Right kidney (tissue), 1 donor: ENCODE measurements around the gene COA5.

Experiments
- DNase-seq: peaks from one replicate; pipeline ENCODE4 v3.0.0-alpha.2; 2016

COA5 gene

DNA sequence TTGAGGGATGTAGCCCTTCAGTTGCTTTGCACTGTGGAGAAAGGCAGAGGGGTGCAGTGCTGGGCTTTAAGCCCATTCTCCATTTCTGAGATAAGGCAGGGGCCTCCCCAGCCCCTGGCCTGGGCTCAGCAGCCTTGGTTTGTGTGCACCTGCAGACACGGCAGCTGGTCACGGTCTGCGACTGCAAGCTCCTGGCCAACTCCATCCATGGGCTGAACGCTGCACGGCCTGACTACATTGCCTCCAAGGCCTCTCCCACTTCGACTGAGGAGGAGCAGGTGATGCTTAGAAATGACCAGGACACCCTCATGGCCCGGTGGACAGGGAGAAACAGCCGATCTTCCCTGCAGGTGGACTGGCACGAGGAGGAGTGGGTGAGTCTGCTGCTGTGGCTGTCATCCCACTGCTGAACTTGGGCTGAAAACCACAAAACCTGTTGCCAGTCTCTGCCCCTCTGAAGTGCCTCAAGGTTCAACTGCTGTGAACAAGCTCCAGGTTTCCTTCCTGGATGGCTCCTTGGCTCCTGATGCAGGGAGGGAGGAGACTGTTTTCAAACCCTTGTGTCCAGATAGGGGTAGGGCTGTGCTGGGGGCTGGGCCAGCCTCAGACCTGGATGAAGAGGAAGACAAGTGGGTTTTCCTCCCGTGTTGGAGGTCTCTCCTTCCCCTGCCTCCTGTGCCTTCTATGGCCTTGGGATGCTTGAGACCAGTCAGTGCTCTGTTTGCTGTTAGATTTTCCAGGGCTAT is 54.0 kb downstream of the COA5 start:
- DNase-seq = no peak

DNA sequence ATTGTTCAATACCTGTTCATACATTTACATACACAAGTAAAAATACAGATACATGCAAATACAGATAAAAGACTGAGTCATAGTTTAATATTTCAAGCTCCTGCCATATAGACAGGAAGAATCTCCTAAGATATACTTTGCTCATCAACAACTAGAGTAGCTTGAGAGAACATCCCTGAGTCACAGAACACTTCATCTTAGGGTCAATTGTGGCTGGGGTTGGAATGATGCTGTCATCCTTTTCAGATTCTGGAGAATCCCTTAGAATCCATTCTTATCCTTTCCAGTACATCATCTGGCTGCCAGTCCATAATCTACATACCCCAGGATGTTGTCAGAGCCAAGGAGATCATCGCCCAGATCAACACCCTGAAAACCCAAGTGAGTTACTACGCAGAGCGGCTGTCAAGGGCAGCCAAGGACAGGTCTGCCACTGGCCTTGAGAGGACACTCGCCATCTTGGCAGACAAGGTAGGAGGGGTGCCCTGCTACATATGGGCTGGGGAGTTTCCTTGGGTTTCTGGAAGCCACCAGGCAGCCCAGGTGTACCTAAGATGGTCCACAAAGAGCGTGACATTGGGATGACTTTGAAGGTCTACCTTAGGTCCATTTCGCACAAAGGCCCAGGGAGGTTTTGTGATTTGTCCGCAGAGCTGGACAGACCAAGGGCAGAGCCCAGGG is 55.7 kb downstream of the COA5 start:
- no peak for DNase-seq

DNA sequence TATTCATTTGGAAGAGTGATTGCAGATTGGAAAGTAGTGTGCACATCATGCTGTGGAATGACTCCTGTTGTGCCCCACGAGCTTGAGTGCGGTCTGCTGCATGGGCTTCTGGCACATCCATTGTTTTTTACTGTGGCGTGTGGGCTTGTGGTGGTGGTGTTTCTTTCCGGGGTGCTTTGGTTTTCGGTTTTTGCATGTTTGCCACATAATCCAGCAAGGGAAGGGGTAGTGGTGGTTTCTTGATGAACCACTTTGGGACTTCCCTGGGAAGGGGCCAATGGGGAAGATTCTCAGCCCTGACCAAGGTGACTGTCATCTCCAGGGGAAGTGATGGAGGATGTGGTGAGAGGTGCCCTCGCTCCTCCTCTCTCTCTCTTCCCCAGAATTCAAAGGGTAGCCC is 57.0 kb downstream of the COA5 start:
- no peak for DNase-seq

DNA sequence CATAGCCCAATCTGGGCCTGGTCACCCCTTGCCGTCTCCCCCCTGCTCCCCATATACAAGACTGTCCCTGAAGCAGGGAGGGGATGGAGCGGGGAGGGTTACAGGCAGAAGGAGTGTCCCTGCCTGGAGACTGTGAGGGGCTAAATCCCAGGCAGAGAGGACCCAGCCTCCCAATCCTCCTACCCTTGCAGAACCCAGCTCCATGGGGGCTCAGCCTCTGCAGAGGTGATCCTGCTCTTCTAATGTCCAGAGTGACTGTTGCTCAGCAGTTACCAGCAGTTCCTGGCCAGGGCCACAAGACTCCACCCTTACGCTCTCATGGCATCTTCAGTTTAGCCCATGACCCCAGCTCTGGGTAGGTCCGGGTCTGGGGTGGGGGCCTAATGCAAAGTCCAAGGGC is 58.1 kb downstream of the COA5 start:
- DNase-seq = no peak
